ENCODE data around the gene SELE.

DNA sequence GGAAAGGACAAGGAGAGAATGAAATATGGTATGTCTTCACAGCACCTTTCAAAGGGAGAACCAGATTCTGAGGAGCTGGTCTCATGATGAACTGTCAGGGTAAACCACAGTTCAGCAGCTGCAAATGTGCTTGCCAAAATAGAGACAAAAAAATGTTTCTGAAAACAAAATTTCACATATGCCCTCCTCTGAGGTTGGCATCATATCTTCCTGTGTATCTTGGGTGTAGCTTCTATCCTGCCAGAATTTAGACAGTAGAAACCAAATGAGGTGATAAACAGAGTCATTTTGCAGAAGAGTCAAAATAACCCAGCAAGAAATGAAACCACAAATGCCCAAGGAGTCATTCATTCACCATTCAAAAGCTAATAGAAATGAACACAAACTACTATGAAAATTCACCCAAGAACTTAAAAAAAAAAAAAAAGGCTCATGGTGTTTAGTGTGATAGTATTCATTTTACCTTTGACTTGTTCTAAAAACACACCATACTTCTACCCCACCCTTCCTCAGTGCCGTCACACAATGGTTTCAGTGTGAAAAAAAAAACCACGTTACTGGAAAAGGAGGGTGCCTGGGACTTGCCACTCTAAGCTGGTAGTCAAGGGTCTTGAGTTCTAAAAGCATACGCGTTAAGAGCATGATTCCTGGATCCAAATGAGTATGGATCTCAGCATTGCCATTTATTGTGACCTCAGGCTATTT, 41.0 kb downstream of the SELE start:
- TF ChIP-seq ZBTB7A (IDR thresholded peaks at IDR 0.05; ENCODE audit: low read depth) (no peak), EP300 (IDR thresholded peaks at IDR 0.05; ENCODE audit: borderline replicate concordance) (no peak), TAF1 (IDR thresholded peaks at IDR 0.05; ENCODE audit: low read depth) (no peak), EGR1 (IDR thresholded peaks at IDR 0.05) (no peak), CREB1 (IDR thresholded peaks at IDR 0.05; ENCODE audit: low read depth) (no peak), NFIC (IDR thresholded peaks at IDR 0.05) (no peak), YY1 (IDR thresholded peaks at IDR 0.05; ENCODE audit: low read depth) (no peak), TCF12 (IDR thresholded peaks at IDR 0.05; ENCODE audit: low read depth) (no peak)
- TF ChIP-seq, protein P1, sequence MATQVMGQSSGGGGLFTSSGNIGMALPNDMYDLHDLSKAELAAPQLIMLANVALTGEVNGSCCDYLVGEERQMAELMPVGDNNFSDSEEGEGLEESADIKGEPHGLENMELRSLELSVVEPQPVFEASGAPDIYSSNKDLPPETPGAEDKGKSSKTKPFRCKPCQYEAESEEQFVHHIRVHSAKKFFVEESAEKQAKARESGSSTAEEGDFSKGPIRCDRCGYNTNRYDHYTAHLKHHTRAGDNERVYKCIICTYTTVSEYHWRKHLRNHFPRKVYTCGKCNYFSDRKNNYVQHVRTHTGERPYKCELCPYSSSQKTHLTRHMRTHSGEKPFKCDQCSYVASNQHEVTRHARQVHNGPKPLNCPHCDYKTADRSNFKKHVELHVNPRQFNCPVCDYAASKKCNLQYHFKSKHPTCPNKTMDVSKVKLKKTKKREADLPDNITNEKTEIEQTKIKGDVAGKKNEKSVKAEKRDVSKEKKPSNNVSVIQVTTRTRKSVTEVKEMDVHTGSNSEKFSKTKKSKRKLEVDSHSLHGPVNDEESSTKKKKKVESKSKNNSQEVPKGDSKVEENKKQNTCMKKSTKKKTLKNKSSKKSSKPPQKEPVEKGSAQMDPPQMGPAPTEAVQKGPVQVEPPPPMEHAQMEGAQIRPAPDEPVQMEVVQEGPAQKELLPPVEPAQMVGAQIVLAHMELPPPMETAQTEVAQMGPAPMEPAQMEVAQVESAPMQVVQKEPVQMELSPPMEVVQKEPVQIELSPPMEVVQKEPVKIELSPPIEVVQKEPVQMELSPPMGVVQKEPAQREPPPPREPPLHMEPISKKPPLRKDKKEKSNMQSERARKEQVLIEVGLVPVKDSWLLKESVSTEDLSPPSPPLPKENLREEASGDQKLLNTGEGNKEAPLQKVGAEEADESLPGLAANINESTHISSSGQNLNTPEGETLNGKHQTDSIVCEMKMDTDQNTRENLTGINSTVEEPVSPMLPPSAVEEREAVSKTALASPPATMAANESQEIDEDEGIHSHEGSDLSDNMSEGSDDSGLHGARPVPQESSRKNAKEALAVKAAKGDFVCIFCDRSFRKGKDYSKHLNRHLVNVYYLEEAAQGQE (IDR thresholded peaks at IDR 0.05; ENCODE audit: low read depth) = no peak
- TF ChIP-seq, protein P2, sequence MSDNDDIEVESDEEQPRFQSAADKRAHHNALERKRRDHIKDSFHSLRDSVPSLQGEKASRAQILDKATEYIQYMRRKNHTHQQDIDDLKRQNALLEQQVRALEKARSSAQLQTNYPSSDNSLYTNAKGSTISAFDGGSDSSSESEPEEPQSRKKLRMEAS (IDR thresholded peaks at IDR 0.05) = no peak
- TF ChIP-seq, protein P3, sequence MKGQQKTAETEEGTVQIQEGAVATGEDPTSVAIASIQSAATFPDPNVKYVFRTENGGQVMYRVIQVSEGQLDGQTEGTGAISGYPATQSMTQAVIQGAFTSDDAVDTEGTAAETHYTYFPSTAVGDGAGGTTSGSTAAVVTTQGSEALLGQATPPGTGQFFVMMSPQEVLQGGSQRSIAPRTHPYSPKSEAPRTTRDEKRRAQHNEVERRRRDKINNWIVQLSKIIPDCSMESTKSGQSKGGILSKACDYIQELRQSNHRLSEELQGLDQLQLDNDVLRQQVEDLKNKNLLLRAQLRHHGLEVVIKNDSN (IDR thresholded peaks at IDR 0.05) = no peak

Measured in Ishikawa (cell line).